ENCODE results near the gene GPR78.

- TF ChIP-seq CTCF (IDR thresholded peaks at IDR 0.05) (no peak), POLR2A (IDR thresholded peaks at IDR 0.05) (no peak), EP300 (IDR thresholded peaks at IDR 0.05) (no peak)
Measured at GRCh38 chr4:8601556-8601955, 21.4 kb downstream of the GPR78 start.
